ENCODE measurements around the gene LETM1.

Gene LETM1

GRCh38 chr4:1871471-1872021 is 15.6 kb upstream of the LETM1 start:
- no peak for DNase-seq

- DNase-seq, result peak; percentile 92
These were observed 14.9 kb upstream of the LETM1 start, which contains the start of gene NSD2 for GRCh38 chr4:1870578-1871443. TSS of gene NSD2 (plus strand) at chr4:1871393. CDS start at chr4:1900655, 29,262 bp downstream.

DNA sequence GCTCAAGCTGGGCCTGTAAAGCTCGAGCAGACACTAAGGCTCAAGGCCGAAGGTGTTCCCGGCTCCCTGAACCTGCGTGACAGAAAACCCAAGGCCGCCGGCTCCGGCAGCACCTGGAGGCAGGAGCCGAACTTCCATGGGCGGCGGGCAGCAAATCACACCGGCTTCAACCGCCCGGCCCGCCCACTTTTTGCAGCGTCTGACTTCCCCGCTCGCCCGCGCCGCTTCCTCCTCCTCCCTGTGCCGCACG is 14.3 kb upstream of the LETM1 start:
- peak; percentile 80 for DNase-seq

DNA sequence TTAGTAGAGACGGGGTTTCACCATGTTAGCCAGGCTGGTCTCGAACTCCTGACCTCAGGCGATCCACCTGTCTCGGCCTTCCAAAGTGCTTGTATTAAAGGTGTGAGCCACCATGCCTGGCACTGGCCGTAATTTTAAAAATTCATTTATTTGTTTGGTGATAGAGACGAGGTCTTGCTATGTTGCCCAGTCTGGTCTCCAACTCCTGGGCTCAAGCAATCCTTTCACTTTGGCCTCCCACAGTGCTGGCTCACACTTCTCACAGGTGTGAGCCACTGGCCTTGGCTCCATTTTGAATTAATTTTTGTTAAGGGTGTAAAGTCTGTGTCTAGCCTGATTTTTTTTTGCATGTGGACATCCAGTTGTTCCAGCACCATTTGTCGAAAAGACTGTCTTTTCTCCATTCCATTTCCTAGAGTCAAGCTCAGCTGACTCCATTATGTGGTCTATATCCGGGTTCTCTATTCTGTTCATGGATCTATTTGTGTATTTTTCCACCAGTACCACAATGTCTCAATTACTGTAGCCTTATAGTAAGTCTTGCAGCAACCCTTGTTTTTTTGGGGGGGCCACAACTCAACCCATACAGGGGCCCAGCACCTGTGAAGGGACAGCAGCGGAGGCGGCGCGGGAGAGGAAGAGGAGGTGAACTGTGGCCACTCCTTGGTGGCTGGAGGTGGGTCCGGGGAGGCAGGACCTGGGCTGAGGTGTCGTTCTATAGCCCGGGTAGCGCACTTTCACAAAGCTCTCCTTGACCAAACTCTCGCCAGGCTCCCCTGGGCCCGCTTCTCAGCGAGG is 13.8 kb upstream of the LETM1 start:
- no peak for DNase-seq

- DNase-seq, result no peak
These were observed 13.0 kb upstream of the LETM1 start for GRCh38 chr4:1868912-1869311.

DNA sequence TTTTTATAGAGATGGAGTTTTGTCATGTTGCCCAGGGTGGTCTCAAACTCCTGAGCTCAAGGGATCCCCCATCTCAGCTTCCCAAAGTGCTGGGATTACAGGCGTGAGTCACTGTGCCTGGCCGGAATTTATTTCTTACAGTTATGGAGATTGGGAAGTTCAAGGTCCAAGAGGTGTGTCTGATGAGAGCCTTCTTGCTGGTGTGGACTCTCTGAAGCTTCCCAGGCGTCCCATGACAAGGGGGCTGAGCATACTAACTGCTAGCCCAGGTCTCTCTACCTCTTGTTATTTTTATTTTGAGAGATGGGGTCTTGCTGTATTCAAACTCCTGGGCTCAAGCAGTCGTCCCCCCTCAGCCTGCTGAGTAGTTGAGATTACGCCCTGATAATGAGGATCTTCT is 12.3 kb upstream of the LETM1 start:
- DNase-seq, result no peak

DNA sequence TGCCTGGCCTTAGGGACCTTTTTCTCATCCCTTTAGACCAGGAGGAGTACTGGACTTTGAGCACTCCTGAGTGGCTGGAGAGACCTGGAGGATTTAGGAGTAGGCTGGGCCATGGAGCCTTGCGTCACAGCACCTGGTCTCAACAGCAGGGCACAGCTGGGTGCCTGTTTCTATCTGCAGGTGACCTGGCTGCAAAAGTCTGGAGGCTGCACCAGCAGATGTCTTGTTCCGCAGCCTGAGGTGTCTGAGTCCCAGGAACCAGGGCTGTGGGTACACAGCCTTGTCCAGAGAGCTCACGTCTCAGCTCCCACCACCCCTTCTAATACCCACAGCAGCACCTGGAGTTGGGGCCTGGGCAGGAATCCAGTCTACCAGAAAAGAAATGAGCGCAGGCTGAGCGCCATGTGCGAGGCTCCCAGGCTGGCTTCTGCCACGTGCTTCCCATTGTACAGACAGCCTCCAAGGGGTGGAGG is 10.3 kb upstream of the LETM1 start:
- no peak for DNase-seq

- no peak for DNase-seq
These were observed 8.4 kb upstream of the LETM1 start for GRCh38 chr4:1864076-1865008.

- DNase-seq, result no peak
These were observed 7.5 kb upstream of the LETM1 start for GRCh38 chr4:1863297-1864033.

- no peak for DNase-seq
These were observed 7.0 kb upstream of the LETM1 start for GRCh38 chr4:1862961-1863296.

- DNase-seq, result no peak
These were observed 6.3 kb upstream of the LETM1 start for GRCh38 chr4:1862055-1862911.

DNA sequence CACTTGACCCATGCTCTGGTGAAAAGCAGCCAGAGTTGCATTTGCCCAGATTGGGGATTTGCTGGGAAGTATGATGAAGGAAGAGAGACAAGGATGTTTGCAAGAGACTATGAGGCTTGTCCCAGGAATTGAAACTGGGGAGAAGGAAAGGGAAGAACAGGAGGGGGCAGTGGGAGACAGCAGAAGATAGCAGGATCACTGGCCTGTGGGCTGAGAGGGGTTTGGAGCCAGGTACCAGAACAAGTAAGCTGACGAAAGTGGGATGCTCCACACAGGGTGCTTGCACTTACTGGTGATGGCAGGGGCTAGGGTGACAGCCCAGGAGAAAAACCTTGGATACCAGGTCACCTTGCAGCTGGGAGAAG is 3.4 kb upstream of the LETM1 start:
- DNase-seq, result no peak

GRCh38 chr4:1857931-1858330 is 2.0 kb upstream of the LETM1 start:
- no peak for DNase-seq

GRCh38 chr4:1856943-1857699 is 1.2 kb upstream of the LETM1 start:
- DNase-seq, result no peak

GRCh38 chr4:1855333-1856070 is 454 bp downstream of the LETM1 start:
- no peak for DNase-seq

- DNase-seq, result no peak
These were observed 1.2 kb downstream of the LETM1 start for GRCh38 chr4:1854752-1855151.

DNA sequence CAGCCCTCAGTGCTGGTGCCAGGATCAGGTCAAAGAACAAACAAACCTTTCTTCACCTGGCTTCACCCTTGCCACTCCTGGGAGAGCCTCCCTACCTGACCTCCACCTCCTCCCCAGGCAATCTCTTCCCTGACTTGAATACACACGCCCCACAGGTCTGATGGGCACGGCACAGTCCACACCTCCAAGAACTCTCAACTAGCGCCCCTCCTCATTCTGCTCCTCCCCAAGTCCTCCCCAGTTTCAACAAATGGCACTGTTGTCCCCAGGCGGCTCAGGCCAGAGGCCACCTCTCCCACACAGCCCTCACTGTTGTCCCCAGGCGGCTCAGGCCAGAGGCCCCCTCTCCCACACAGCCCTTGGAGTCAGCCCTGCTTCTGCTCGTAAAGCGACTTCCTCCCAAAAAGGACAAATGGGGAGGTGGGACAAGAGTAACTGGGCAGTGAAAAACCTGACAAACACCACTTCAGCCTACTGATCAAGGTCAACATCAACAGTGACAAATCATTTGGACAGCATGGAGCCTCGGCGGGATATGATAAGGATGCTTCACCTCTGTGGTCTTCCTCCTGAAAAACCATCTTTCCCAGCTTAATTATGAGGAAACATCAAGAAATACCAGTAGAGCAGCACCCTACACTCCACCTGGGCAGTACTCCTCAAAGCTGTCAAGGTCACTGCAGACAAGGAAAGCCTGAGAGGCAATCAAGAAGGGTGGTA is 2.9 kb downstream of the LETM1 start:
- no peak for DNase-seq

DNA sequence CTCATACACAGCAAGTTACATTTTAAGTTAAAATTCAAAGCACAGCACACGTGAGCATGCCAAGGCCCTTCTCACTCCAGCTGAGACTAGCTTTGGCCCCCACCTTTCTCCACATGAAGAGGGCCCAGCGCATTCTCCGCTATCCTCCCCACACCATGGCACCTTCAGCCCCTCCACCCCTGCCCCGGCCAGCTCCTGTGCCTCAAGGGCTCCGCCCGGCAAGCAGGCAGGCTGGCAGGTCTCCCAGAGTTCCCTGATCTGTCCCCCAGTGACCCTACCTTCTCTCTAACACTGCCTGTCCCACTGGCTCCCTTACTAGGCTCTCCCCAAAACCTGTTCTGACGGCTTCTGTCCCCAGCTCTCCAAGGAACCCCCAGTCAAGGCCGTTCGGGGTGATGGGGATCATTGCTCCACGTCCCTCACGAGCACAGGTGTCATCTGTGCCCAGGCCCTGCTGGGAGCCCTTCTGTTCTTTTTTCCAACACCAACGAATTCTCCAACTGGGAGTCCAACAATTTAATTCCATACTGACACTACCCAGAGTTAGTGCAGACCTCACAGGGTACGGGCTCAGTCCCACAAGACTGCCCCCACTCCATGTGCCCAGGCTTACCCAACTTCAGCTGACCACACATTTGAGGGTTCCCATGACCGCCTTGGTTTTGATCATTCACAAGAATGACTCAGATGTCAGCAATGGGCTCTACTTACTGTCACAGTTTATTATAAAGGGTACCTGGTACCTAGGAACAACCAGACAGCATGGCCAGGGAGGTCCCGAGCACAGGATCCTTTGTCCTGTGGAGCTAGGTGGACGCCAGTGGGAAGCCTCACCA is 4.2 kb downstream of the LETM1 start:
- DNase-seq, result no peak
